ENCODE measurements around the gene MAML2. TPM values are rescaled to one million over a fixed set of nuclear protein-coding genes. Genes with fewer than 3 reads are reported as not detected.

Gene MAML2
- total RNA-seq, 1 donor from 2014 or later = 18.7 TPM

GRCh38 chr11:95943546-95943945 lies 399.4 kb downstream of the MAML2 start:
- H3K27ac Mint-ChIP-seq (ENCODE audit: unreplicated experiment) = no peak overlapping the region
- no peaks in the 10 kb centered on the region for H3K27me3 Mint-ChIP-seq (ENCODE audit: low read depth)
- peaks cover 26% of the 10 kb centered on the region for H3K9me3 Mint-ChIP-seq
- H3K4me1 Mint-ChIP-seq = no peaks in the 10 kb centered on the region
- TF ChIP-seq CTCF (conservative IDR thresholded peaks at IDR 0.05) = no peak
- no peak overlapping the region for H3K4me3 Mint-ChIP-seq
- H3K36me3 Mint-ChIP-seq (ENCODE audit: low read depth) = peaks cover 17% of the 10 kb centered on the region
- DNase-seq (ENCODE audit: low read depth, low spot score) = no peak

GRCh38 chr11:95939091-95939490 lies 403.9 kb downstream of the MAML2 start:
- peaks cover 9% of the 10 kb centered on the region for H3K9me3 Mint-ChIP-seq
- no peaks in the 10 kb centered on the region for H3K27me3 Mint-ChIP-seq (ENCODE audit: low read depth)
- no peak overlapping the region for H3K4me3 Mint-ChIP-seq
- H3K27ac Mint-ChIP-seq (ENCODE audit: unreplicated experiment) = no peak overlapping the region
- H3K36me3 Mint-ChIP-seq (ENCODE audit: low read depth) = peaks cover 6% of the 10 kb centered on the region
- DNase-seq (ENCODE audit: low read depth, low spot score) = no peak
- no peak for TF ChIP-seq CTCF (conservative IDR thresholded peaks at IDR 0.05)
- H3K4me1 Mint-ChIP-seq = no peaks in the 10 kb centered on the region

- no peaks in the 10 kb centered on the region for H3K27me3 Mint-ChIP-seq (ENCODE audit: low read depth)
- H3K4me3 Mint-ChIP-seq = no peak overlapping the region
- no peak for DNase-seq (ENCODE audit: low read depth, low spot score)
- no peaks in the 10 kb centered on the region for H3K4me1 Mint-ChIP-seq
- no peak for TF ChIP-seq CTCF (conservative IDR thresholded peaks at IDR 0.05)
- no peaks in the 10 kb centered on the region for H3K36me3 Mint-ChIP-seq (ENCODE audit: low read depth)
- H3K27ac Mint-ChIP-seq (ENCODE audit: unreplicated experiment) = no peak overlapping the region
- H3K9me3 Mint-ChIP-seq = peaks cover 5% of the 10 kb centered on the region
Measured at GRCh38 chr11:95937358-95937757, 405.6 kb downstream of the MAML2 start.

GRCh38 chr11:95933594-95933993 lies 409.4 kb downstream of the MAML2 start:
- no peak for DNase-seq (ENCODE audit: low read depth, low spot score)
- H3K36me3 Mint-ChIP-seq (ENCODE audit: low read depth) = peaks cover 10% of the 10 kb centered on the region
- H3K27ac Mint-ChIP-seq (ENCODE audit: unreplicated experiment) = no peak overlapping the region
- H3K27me3 Mint-ChIP-seq (ENCODE audit: low read depth) = no peaks in the 10 kb centered on the region
- TF ChIP-seq CTCF (conservative IDR thresholded peaks at IDR 0.05) = no peak
- no peaks in the 10 kb centered on the region for H3K4me1 Mint-ChIP-seq
- peaks cover 8% of the 10 kb centered on the region for H3K9me3 Mint-ChIP-seq
- no peak overlapping the region for H3K4me3 Mint-ChIP-seq

GRCh38 chr11:95931916-95932315 lies 411.1 kb downstream of the MAML2 start:
- H3K27me3 Mint-ChIP-seq (ENCODE audit: low read depth) = no peaks in the 10 kb centered on the region
- peaks cover 10% of the 10 kb centered on the region for H3K36me3 Mint-ChIP-seq (ENCODE audit: low read depth)
- H3K4me1 Mint-ChIP-seq = no peaks in the 10 kb centered on the region
- peaks cover 8% of the 10 kb centered on the region for H3K9me3 Mint-ChIP-seq
- TF ChIP-seq CTCF (conservative IDR thresholded peaks at IDR 0.05) = no peak
- H3K27ac Mint-ChIP-seq (ENCODE audit: unreplicated experiment) = no peak overlapping the region
- H3K4me3 Mint-ChIP-seq = no peak overlapping the region
- DNase-seq (ENCODE audit: low read depth, low spot score) = no peak

GRCh38 chr11:95930948-95931347 lies 412.0 kb downstream of the MAML2 start:
- TF ChIP-seq CTCF (conservative IDR thresholded peaks at IDR 0.05) = no peak
- Mint-ChIP-seq H3K4me3 (no peak overlapping the region), H3K36me3 (ENCODE audit: low read depth) (peaks cover 10% of the 10 kb centered on the region), H3K4me1 (no peaks in the 10 kb centered on the region), H3K9me3 (peaks cover 8% of the 10 kb centered on the region), H3K27me3 (ENCODE audit: low read depth) (no peaks in the 10 kb centered on the region), H3K27ac (ENCODE audit: unreplicated experiment) (no peak overlapping the region)
- DNase-seq (ENCODE audit: low read depth, low spot score) = no peak
